ENCODE measurements around the gene SERPINB6.
"Not testable (repeated sequence)": the region's sequence is repeated elsewhere in the genome, so short reads cannot be mapped to it uniquely, and the experiment has no call there.

Gene SERPINB6

GRCh38 chr6:2999618-3000557 is 28.5 kb upstream of the SERPINB6 start, which contains the start of gene NQO2:
Gene NQO2, plus strand, starts transcription at chr6:2999894. Its CDS starts 6,659 bp downstream, at chr6:3006553.
- DNase-seq (ENCODE audit: low read depth): no peak

DNA sequence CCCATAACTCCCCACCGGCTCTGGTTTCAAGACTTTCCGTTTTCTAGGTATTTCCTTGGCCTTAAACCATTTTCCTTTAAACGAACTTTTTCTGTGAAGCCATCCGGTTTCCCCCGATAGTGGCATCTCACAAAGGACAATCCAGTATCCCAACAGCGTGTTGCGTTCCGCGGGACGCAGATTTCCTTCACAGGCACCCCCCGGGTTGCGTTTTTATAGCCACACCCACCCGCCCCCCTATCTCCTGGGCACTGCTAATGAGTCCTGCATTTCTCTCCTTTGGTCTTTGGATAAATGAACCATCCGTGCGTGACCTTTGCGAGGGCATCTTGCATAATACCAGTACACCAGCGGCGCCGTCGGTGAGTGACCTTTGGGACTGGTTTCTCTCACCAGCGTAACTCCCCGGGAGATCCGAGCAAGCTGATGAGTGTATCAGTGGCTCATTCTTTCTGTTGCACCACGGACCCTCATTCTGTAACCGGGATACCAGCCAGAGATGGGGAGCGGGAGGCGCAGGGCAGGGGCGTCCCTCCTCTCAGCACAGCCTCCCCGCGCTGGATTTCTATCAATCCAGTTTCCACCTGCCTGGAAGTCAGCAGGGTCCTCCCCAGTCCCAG is 27.7 kb upstream of the SERPINB6 start:
- DNase-seq (ENCODE audit: low read depth): peak; percentile 45

- not testable (repeated sequence) for DNase-seq (ENCODE audit: low read depth)
Observed at GRCh38 chr6:2998249-2998997, 27.1 kb upstream of the SERPINB6 start.

- DNase-seq (ENCODE audit: low read depth): no peak
Observed at GRCh38 chr6:2993755-2994317, 22.5 kb upstream of the SERPINB6 start.

DNA sequence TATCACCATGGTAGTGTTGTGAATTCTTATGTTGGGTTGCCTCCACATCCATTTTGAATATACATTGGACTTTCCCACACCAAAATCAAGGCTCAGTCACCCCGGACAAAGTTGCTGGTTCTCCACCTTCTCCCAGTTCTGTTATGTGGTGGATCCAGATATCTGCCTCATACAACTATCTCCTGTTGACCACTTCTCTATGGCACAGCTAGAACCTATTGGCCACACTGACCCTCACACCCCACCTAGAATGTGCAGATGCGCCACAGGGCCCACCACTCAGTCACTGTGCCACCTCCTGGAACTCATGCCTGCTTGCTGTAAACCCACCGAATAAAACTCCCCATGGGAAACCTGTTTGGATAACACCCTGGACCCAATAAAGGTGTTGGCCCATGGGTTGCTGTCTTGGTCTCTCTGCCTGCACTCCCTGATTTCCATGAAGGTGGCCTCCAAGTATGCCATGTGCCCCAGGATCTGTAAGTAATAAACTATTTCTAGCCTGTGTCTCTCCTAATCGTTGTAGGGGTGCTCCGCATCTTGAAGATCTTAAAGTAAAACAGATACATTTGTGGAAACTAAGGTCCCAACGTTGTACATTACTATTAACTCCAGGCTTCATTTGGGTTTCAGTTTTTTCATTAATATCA is 21.1 kb upstream of the SERPINB6 start:
- DNase-seq (ENCODE audit: low read depth): no peak

- DNase-seq (ENCODE audit: low read depth): no peak
Observed at GRCh38 chr6:2990932-2991506, 19.7 kb upstream of the SERPINB6 start.

DNA sequence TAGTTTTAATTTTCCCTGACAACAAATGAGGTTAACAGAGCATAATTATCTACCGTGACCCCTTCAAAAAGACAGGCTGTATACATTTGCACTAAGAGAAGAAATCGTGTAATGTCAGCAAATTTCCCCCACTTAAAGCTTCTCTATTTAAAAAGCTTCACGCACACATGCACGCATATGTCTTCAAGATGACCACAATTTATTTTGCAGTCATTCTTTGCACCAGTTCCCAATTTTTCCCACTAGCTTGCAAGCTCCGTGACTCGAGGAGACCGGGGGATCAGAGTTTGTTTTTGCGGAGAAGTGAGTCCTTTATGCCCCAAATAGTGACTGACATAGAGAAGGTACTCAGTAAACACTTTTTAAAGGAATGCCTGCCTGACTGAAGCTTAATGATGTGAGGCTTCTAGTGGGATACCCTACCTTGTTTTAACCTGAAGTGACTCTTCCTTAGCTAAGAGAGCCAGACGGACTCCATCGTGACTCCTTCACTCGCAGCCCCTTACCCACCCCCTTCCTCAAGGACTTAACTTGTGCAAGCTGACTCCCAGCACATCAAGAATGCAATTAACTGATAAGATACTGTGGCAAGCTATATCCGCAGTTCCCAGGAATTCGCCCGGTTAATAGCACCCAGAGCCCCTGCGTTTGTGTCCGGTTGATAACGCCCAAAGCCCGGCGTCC is 19.0 kb upstream of the SERPINB6 start:
- no peak for DNase-seq (ENCODE audit: low read depth)

GRCh38 chr6:2989332-2990247 is 18.2 kb upstream of the SERPINB6 start:
- peak; percentile 84 for DNase-seq (ENCODE audit: low read depth)

DNA sequence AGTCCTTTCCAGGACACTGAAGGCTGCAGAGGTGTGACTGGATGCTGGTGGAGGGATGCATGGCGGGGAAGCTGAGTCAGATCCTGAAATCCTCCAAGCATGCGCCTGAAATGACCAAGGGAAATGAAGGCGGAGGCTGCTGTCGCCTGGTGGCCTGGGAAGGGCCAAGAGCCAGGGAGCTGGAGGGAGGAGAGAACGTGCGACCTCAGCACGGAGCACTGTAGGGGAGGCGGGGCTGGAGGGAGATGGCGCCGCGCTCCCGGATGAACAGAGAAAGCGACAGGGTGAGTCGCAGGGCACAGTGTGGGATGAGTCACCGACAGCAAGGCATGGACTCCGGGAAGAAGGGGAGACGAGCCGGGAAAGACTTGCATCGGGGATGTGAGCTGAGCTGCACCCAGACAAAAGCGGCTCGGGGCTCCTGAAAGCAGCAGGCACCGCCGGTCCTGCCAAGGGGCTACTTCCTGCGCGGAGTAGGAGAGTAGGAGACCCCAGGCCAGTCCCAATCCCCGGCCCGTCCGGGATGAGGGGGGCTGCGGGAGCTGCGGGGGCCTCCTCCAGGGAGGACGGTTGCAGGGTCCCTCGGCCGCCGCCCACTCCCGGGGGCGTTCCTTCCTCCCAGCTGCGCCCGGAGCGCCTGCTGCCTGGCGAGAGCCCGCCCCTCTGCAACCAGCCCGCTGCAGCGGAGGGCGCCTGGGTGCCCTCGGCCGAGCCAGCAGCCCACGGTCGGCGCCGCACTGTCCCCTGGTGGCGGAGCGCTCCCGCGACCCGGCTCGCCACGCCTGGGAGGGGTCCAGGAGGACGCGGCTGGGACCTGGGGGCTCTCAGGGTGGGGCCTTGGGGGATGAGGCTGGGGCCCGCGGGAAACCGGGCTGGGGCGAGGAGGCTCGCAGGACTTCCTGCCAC is 17.3 kb upstream of the SERPINB6 start:
- peak; percentile 77 for DNase-seq (ENCODE audit: low read depth)

GRCh38 chr6:2988094-2988425 is 16.7 kb upstream of the SERPINB6 start:
- DNase-seq (ENCODE audit: low read depth): no peak

GRCh38 chr6:2986722-2987221 is 15.4 kb upstream of the SERPINB6 start:
- no peak for DNase-seq (ENCODE audit: low read depth)

GRCh38 chr6:2984738-2985406 is 13.5 kb upstream of the SERPINB6 start:
- DNase-seq (ENCODE audit: low read depth): no peak

- no peak for DNase-seq (ENCODE audit: low read depth)
Observed at GRCh38 chr6:2982426-2983117, 11.2 kb upstream of the SERPINB6 start.

- DNase-seq (ENCODE audit: low read depth): no peak
Observed at GRCh38 chr6:2980465-2980855, 9.1 kb upstream of the SERPINB6 start.

DNA sequence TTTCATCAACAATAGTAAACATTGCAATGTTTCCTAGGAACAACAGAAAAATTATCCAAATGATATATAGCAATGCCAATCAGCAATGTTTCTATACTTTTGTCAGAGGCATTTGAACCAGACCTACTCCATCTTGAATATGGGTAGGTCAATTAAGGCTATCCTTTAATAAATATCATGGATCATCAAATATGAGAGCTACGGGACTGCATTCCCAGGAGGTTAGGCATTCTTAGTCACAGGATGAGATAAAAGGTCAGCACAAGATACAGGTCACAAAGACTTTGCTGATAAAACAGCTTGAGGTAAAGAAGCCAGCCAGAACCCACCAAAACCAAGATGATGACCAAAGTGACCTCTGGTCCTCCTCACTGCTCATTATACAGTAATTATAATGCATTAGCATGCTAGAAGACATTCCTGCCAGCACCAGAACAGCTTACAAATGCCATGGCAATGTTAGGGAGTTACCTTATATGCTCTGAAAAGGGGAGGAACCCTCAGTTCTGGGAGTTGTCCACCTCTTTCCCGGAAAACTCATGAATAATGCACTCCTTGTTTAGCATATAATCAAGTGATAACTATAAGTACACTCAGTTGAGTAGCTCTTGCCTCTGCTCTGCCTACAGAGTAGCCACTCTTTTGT is 8.6 kb upstream of the SERPINB6 start:
- no peak for DNase-seq (ENCODE audit: low read depth)

- no peak for DNase-seq (ENCODE audit: low read depth)
Observed at GRCh38 chr6:2978923-2979322, 7.6 kb upstream of the SERPINB6 start.
